RWPE2 (cell line): ENCODE data around the gene SLC13A1.

Experiments used
- ATAC-seq: fragments of 200-7000 bp; cut with Tn5 transposase; 3 replicates; pipeline ENCODE4 v1.9.1; 2021; ENCODE audit warnings: low read depth
- DNase-seq: peaks from one replicate; pipeline ENCODE4 v3.0.0-alpha.2; 2020; ENCODE audit warnings: low spot score
- H3K27ac ChIP-seq: fragments of 450-650 bp; 2 replicates; pipeline ENCODE4 v1.5.1; 2017; ENCODE audit warnings: mild to moderate bottlenecking; ENCODE audit not compliant: poor library complexity, severe bottlenecking
- H3K27me3 ChIP-seq: fragments of 250-450 bp; sonication (Bioruptor Pico); 2 replicates; pipeline ENCODE4 v1.5.1; 2021; ENCODE audit warnings: mild to moderate bottlenecking, moderate library complexity; ENCODE audit not compliant: insufficient read depth, poor library complexity, severe bottlenecking
- H3K36me3 ChIP-seq: fragments of 250-450 bp; sonication (Bioruptor Pico); 2 replicates; pipeline ENCODE4 v1.5.1; 2020; ENCODE audit warnings: low read depth, mild to moderate bottlenecking, moderate library complexity
- H3K4me1 ChIP-seq: fragments of 250-450 bp; sonication (Bioruptor Pico); 2 replicates; pipeline ENCODE4 v1.5.1; 2021; ENCODE audit warnings: mild to moderate bottlenecking, moderate library complexity; ENCODE audit not compliant: insufficient read depth, poor library complexity, severe bottlenecking
- H3K4me3 ChIP-seq: fragments of 250-450 bp; sonication (Bioruptor Pico); 2 replicates; pipeline ENCODE4 v1.5.1; 2021; ENCODE audit warnings: mild to moderate bottlenecking, moderate library complexity; ENCODE audit not compliant: severe bottlenecking
- H3K9me3 ChIP-seq: fragments of 250-450 bp; sonication (Bioruptor Pico); 2 replicates; pipeline ENCODE4 v1.5.1; 2021; ENCODE audit warnings: mild to moderate bottlenecking, moderate library complexity; ENCODE audit not compliant: severe bottlenecking
- TF ChIP-seq, protein P1 (sequence below): fragments of 450-650 bp; IDR thresholded peaks from one replicate; pipeline ENCODE4 v1.5.1; 2017; ENCODE audit warnings: mild to moderate bottlenecking, moderate library complexity; ENCODE audit not compliant: poor library complexity, severe bottlenecking

The SLC13A1 gene

GRCh38 chr7:123126171-123126570 is 73.6 kb downstream of the SLC13A1 start:
- no peak overlapping the region for H3K4me3 ChIP-seq
- H3K27ac ChIP-seq: no peak overlapping the region
- TF ChIP-seq, protein P1, sequence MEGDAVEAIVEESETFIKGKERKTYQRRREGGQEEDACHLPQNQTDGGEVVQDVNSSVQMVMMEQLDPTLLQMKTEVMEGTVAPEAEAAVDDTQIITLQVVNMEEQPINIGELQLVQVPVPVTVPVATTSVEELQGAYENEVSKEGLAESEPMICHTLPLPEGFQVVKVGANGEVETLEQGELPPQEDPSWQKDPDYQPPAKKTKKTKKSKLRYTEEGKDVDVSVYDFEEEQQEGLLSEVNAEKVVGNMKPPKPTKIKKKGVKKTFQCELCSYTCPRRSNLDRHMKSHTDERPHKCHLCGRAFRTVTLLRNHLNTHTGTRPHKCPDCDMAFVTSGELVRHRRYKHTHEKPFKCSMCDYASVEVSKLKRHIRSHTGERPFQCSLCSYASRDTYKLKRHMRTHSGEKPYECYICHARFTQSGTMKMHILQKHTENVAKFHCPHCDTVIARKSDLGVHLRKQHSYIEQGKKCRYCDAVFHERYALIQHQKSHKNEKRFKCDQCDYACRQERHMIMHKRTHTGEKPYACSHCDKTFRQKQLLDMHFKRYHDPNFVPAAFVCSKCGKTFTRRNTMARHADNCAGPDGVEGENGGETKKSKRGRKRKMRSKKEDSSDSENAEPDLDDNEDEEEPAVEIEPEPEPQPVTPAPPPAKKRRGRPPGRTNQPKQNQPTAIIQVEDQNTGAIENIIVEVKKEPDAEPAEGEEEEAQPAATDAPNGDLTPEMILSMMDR: no peak
- ATAC-seq: no peak
- no peaks in the 10 kb centered on the region for H3K27me3 ChIP-seq
- H3K36me3 ChIP-seq: no peaks in the 10 kb centered on the region
- H3K4me1 ChIP-seq: no peaks in the 10 kb centered on the region
- no peaks in the 10 kb centered on the region for H3K9me3 ChIP-seq
- DNase-seq: no peak

GRCh38 chr7:123125231-123125630 is 74.5 kb downstream of the SLC13A1 start:
- Histone ChIP-seq H3K27ac (no peak overlapping the region), H3K4me1 (no peaks in the 10 kb centered on the region), H3K27me3 (no peaks in the 10 kb centered on the region), H3K9me3 (no peaks in the 10 kb centered on the region), H3K36me3 (no peaks in the 10 kb centered on the region), H3K4me3 (no peak overlapping the region)
- no peak for DNase-seq
- no peak for ATAC-seq
- TF ChIP-seq, protein P1: no peak

DNA sequence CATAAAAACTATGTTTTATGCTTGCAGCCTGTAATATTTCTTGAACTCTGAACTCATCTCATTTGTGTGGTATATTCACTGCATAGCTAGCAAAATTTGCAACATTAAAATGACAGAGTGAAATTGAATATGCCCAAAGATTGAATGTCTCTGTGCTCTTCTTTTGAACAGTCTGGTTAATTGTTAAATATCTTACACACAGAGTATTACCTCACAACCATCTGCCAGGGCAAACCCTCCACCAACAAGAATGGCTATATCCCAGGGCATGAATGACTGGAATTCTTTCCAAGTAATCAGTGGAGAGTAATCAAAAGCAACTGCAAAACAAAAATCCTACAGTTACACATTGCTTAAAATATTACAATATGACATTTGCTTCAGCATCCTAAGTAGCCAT is 76.9 kb downstream of the SLC13A1 start:
- no peak for ATAC-seq
- Histone ChIP-seq H3K4me1 (no peaks in the 10 kb centered on the region), H3K27ac (no peak overlapping the region), H3K27me3 (no peaks in the 10 kb centered on the region), H3K9me3 (no peaks in the 10 kb centered on the region), H3K36me3 (no peaks in the 10 kb centered on the region), H3K4me3 (no peak overlapping the region)
- DNase-seq: no peak
- TF ChIP-seq, protein P1: no peak

DNA sequence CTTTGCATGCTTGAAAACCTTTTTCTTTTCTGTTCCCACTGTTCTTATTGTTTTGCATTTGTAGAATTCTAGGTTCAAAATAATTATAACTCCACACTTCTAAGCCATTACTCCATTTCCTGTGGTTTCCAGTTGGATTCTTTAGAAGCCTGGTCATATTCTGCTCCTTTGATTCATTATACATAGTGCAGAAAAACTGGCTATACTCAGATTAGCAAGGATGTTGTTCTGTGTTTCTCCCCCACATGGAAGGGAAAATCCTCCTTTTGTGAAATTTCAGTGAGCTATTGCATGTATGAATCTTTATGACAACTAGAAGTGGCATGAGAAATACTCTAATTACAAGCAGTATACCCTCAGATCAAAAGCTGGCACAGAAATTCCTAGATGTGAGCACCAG is 79.5 kb downstream of the SLC13A1 start:
- TF ChIP-seq, protein P1: no peak
- H3K36me3 ChIP-seq: no peaks in the 10 kb centered on the region
- DNase-seq: no peak
- no peak overlapping the region for H3K4me3 ChIP-seq
- H3K4me1 ChIP-seq: no peaks in the 10 kb centered on the region
- peak; percentile 54 for ATAC-seq
- H3K27me3 ChIP-seq: no peaks in the 10 kb centered on the region
- no peaks in the 10 kb centered on the region for H3K9me3 ChIP-seq
- no peak overlapping the region for H3K27ac ChIP-seq

DNA sequence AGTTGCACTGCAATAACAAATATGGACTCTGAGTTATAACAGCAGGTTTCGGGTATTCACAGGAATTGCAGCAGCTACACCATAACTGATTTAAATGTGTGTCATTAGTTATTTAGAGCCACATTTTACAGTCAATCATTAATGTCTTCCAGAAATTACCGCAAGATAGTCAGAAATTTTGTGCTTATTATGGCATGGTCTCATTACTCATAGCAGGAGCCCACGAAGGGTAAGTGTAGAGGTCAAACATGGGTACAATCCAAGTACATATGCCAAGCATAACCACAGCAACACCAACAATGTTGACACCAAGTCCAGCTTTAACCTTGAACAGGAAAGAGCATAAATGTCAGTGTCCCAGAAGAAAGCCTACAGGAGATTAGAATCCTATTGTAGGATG is 84.4 kb downstream of the SLC13A1 start:
- H3K4me1 ChIP-seq: no peaks in the 10 kb centered on the region
- no peak for ATAC-seq
- H3K36me3 ChIP-seq: no peaks in the 10 kb centered on the region
- no peak for DNase-seq
- no peak overlapping the region for H3K4me3 ChIP-seq
- no peaks in the 10 kb centered on the region for H3K27me3 ChIP-seq
- TF ChIP-seq, protein P1: no peak
- no peak overlapping the region for H3K27ac ChIP-seq
- peaks cover 3% of the 10 kb centered on the region for H3K9me3 ChIP-seq
